Activated CD4-positive, alpha-beta T cell treated with anti-CD3 and anti-CD28 coated beads for 1 hour (primary cell): ENCODE measurements around the gene CACNG4.
"Not testable (repeated sequence)": the region's sequence is repeated elsewhere in the genome, so short reads cannot be mapped to it uniquely, and the experiment has no call there.

ENCODE experiments used
- DNase-seq: peaks from one replicate; pipeline ENCODE4 v3.0.0-alpha.2; 2020

Gene CACNG4

DNA sequence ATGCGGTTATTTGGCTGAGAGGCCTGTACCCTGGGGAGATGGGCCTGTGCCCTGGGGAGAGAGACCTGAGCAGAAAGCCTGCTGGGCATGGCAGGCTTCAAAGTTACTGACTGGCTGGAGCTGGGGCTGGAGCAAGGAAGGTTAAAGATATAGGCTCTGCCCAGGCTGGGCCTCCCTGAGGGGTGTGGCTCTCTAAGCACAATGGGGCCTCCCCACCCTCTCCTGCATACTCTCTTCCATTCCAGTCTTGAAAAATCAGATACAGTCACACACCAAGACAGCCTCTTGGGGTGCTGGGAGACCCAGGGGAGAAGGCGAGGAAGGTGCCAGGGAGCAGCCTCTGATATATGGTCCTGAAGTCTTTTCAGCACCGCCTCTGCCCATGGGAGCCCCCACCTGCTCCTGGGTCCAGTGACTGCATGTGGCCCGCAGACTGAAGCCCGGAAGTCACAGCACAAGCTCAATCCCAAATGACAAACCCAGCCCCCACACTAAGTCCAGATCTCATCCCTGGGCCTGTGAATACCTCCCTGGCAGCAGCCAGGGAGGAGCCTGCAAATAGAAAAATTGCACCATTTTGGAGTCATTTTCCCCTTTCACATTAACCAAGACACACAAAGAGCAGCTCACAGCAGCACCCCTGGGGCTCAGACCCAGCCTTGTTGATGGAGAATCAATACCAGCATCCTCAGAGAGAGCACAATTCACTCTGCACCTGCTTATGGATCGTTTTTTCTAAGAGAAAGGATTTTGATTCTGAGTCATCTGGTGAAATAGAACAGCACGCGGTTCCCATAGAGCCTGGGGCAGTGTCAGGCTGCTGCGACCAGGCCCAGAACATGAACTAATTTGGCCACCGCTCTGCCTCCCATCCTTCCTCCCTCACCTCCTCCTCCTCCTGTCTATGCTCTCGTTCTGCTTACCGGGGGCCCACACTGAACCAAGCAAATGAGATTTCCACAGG, 54.2 kb downstream of the CACNG4 start:
- no peak for DNase-seq

DNA sequence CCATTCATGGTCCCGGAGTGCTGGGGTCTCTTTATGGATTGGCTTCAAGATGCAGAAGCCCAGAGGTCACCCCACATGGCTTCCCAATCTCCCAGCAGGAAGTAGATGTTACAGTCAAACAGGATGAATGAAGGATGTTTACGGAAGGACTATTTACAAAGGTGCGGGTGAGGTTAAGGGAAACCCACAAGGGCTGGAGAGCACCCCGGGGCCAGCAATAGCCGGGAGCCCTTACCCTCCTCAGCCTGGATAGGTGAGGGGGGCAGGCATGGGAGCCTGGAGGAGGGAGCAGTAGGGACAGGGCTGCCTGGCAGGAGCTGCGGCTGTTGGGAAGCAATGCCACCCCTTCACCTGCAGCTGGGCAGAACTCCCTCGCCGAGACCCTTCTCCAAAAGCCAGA, 55.3 kb downstream of the CACNG4 start:
- no peak for DNase-seq

DNA sequence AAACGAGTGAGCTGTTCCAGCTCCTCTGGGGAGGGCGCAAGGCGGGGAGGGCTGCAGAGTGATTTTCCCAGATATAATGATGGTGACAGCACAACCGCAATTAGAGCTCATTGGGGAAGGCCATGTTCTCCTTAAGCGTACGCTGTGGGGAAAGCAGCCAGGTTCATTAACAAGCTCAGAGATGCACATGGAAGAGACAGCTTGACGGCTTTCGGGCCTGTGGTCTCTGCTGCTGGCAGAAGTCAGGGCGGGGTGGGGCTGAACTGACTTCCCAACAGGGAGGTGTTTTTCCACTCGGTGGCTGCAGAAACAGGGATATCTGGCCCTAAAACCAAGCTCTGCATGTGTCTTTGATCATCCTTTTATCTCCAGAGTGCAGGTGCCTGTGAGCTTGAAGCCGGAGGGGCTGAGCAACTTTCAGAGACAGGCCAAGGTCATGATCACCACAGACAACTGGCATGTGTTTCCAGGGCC, 55.8 kb downstream of the CACNG4 start:
- no peak for DNase-seq

DNA sequence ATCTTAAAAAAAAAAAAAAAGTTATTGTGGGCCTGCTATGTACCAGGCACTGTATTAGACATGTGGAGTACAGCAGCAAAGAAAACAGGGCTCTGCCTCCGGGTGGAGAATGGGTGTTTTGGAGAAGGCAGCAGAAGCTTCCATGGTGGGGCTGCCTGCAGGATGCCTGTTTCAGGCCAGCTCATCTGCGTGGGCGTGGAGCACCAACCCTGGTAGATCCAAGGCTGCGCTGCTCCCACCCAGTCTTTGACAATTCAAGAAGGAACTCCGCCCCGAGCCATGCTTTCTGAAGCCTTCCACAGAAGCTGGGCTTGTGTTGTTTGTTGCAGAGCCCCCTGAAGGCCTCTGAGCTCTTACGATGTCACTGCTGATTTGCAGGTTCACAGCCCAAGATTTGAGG, 56.7 kb downstream of the CACNG4 start:
- DNase-seq = no peak

DNA sequence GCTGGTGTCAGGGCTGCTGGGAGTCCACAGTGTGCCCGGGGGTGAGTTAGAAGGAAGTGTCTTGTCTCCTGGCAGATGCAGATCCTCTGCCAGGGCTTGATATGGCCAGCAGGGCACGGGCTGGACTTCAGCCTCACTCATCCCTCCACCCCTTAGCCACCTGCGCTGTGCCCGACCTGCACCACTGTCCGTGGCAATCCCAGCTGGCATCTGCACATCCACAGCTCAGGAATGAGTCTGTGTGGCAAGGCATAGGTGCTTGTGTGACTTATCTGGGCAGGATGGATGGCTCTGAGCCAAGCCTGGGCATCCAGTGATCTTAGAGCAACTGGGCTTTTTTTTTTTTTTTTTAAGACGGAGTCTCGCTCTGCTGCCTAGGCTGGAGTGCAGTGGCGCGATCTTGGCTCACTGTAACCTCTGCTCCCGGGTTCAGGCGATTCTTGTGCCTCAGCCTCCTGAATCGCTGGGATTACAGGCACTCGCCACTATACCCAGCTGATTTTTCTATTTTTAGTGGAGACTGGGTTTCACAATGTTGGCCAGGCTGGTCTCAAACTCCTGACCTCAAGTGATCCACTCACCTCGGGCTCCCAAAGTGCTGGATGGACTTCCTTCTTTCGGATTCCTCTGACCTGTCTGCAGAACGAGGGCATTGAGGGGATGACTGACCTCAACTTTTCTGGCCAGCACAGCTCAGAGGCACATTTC, 57.4 kb downstream of the CACNG4 start:
- no peak for DNase-seq

DNA sequence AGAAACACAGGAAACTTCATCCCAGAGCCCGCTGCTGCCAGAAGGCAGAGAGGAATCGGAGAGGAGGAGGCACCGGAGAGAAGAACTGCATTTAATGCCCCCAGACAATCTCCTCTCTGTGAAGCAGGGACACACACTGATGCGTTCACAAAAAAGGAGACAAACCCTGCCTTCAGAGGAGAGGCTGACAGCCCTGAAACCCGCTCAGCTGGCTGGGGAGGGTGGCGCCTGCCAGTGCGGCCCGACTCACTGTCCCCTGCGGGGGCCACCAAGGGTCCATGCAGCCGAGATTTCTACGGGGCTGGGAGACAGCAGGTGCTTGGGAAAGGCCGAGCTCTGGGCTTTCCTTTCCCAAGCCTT, 57.9 kb downstream of the CACNG4 start:
- no peak for DNase-seq

- DNase-seq = no peak
Measured at GRCh38 chr17:67024736-67025135, 60.2 kb downstream of the CACNG4 start.

DNA sequence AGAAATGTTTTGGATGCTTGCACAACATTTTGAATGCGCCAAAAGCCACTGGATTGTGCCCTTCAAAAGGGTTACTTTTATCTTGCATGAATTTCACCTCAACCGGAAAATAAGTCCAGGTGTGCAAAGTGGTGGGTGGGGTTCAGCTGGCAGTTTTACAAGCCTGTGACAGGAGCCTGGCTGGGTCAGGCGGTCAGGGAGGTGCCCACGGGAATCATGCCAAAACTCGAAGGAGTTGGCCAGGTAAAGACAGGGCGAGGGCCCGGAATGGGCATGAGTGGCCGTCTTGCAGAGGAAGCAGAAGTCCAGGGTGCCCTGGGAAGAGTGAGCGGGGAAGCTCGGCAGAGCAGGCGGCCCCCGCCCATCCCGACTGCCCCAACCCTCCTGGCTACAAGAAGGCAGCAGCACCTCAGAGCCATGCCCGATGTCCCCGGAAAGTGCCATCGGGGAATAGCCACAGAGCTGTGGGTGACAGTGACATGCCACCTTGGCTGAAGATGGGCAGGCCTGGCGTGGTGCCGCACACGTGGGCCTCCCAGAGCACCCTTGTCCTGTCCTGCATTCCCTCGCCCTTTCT, 60.8 kb downstream of the CACNG4 start:
- DNase-seq = no peak

- no peak for DNase-seq
Measured at GRCh38 chr17:67026341-67026740, 61.8 kb downstream of the CACNG4 start.

- DNase-seq = no peak
Measured at GRCh38 chr17:67027031-67027628, 62.6 kb downstream of the CACNG4 start.

DNA sequence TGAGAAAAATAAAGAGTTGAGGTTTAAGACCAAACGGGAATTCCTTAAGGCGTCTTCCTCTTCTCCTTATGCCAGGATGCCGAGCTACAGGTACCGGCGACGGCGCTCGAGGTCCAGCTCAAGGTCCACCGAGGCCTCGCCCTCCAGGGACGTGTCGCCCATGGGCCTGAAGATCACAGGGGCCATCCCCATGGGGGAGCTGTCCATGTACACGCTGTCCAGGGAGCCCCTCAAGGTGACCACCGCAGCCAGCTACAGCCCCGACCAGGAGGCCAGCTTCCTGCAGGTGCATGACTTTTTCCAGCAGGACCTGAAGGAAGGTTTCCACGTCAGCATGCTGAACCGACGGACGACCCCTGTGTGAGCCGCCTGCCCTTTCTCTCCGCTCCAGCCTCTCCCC, 66.1 kb downstream of the CACNG4 start:
- no peak for DNase-seq

DNA sequence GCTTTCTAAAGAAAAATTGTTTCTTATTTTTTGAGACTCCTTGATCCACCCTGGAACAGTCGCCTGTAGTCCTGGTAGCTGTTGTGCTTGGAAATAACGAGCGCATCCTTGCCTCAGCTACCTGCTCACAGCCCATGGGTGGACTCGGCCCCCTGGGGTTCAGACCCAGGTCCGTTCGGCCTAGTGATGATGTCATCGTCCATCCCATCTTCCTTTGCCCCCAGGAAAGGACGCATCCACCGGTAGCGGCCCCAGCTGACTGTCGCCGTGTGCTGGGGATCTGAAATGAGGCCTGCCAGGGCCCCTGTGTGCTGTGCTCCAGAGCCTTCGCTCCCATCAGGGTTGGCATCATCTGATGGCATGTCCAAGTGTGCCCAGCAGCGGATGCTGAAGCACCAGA, 67.9 kb downstream of the CACNG4 start:
- DNase-seq = no peak

- no peak for DNase-seq
Measured at GRCh38 chr17:67032985-67033384, 68.5 kb downstream of the CACNG4 start.

DNA sequence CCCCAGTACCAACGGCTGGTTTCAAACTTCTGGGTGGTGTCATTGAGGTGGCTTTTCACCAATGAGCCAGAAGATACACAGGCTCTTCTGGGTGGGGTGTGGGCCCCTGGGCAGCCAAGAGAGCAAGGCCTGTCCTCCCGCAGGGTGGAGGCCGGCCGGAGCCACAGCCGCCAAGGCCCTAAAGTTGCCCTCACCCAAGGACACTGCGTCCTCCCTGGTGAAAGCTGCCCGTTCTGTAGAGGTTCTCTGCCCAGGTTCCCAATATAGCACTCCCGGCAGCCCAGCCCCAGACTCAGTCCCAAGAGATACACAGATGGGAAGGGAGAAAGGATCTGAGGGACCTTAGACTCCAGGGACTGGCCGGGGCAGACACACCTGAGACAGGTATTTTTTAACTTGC, 69.1 kb downstream of the CACNG4 start:
- DNase-seq = no peak

- no peak for DNase-seq
Measured at GRCh38 chr17:67035131-67036083, 70.9 kb downstream of the CACNG4 start.

- no peak for DNase-seq
Measured at GRCh38 chr17:67038861-67039365, 74.4 kb downstream of the CACNG4 start.

GRCh38 chr17:67040652-67041051, 76.1 kb downstream of the CACNG4 start:
- no peak for DNase-seq

DNA sequence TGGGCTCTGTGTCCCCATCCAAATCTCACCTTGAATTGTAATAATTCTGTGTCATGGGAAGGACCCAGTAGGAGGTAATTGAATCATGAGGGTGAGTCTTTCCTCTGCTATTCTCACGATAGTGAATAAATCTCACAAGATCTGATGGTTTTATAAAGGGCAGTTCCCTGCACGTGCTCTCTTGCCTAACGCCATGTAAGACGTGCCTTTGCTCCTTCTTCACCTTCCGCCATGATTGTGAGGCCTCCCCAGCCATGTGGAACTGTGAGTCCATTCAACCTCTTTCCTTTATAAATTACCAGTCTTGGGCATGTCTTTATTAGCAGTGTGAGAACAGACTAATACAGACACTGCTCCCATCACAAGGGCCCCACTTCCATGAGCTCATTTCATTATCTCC, 76.6 kb downstream of the CACNG4 start:
- DNase-seq = not testable (repeated sequence)

- no peak for DNase-seq
Measured at GRCh38 chr17:67041531-67041930, 77.0 kb downstream of the CACNG4 start.

DNA sequence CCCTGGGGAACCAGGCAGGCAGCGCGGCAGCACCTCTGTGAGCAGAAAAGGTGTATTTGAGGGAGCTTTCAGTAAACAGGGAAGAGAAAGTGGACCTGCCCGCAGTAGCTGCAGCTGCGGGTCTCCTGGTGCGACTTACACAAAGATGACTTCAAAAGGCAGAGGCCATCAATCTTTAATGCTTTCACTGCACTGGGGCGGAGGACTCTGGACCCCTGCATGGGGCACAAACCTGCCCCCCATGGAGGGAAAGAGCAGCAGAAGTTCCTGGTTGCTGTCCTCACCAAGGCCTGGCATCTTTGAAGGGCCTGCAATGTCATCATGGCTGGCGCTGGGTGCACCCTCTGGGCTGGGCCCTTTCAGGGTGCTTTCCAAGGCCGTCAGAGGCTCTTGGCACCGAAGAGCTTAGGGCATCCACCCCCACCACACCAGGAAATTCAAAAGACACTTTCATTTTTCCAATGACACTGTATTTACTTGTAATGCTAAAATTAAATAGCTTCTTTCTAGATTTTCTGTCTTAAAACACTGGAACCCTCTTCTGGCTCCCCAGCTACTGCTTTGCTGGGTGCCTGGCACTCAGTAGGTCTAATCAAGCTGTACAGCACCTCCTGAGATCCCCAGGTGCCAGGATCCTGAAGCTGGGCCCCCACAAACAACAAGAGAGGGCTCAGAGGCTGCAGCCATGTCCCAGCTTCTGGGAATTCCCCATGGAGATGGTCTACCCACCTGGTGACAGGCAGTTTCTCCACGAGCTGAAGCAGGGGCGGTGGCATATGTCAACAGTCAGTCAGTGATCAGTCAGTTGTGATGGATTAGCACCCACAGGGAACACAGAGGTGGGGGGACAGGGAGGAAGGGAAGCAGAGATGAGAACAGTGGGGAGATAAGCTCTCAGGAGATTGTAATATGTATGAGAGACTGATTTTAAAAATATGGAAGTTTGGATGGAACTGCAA, 77.7 kb downstream of the CACNG4 start:
- DNase-seq = no peak

GRCh38 chr17:67043283-67043682, 78.8 kb downstream of the CACNG4 start:
- no peak for DNase-seq
